DND-41 (cell line): ENCODE results near the gene GJB6.

ENCODE experiments used
- ATAC-seq: fragments of 200-7000 bp; cut with Tn5 transposase; 3 replicates; pipeline ENCODE4 v1.9.1; 2021; ENCODE audit warnings: low read depth; ENCODE audit not compliant: insufficient read depth
- DNase-seq: peaks from one replicate; pipeline ENCODE4 v3.0.0-alpha.2; 2020
- H2AFZ ChIP-seq: 2 replicates; pipeline ENCODE4 v1.6.0; 2012; ENCODE audit warnings: low read depth, low read length
- H3K27ac ChIP-seq: 2 replicates; pipeline ENCODE4 v1.5.1; 2012; ENCODE audit warnings: low read length, inconsistent platforms
- H3K27me3 ChIP-seq: fragments of 200-600 bp; sonication (generic); 2 replicates; pipeline ENCODE4 v1.6.0; 2012; ENCODE audit warnings: low read length, mild to moderate bottlenecking, inconsistent platforms; ENCODE audit not compliant: insufficient read depth, poor library complexity
- H3K36me3 ChIP-seq: 2 replicates; pipeline ENCODE4 v1.5.1; 2012; ENCODE audit warnings: low read length, inconsistent platforms; ENCODE audit not compliant: insufficient read depth
- H3K4me1 ChIP-seq: 2 replicates; pipeline ENCODE4 v1.5.1; 2012; ENCODE audit warnings: mild to moderate bottlenecking, low read length; ENCODE audit not compliant: insufficient read depth
- H3K4me2 ChIP-seq: 2 replicates; pipeline ENCODE4 v1.6.0; 2012; ENCODE audit warnings: mild to moderate bottlenecking, moderate library complexity, low read length, inconsistent platforms; ENCODE audit not compliant: insufficient read depth
- H3K4me3 ChIP-seq, 2 experiments: fragments of 200-600 bp in 1 of 2; shearing (Covaris generic) in 1 of 2; 2 replicates each; pipeline ENCODE4 v1.5.1; 2012 to 2016; ENCODE audit warnings: inconsistent platforms in 2 of 2, low read length in 2 of 2, mild to moderate bottlenecking in 2 of 2, low read depth in 1 of 2, moderate library complexity in 1 of 2
- H3K79me2 ChIP-seq: 2 replicates; pipeline ENCODE4 v1.6.0; 2012; ENCODE audit warnings: low read length, inconsistent platforms; ENCODE audit not compliant: insufficient read depth
- H3K9ac ChIP-seq: 2 replicates; pipeline ENCODE4 v1.6.0; 2012; ENCODE audit warnings: low read depth, mild to moderate bottlenecking, inconsistent platforms, low read length, moderate library complexity
- H3K9me3 ChIP-seq: 2 replicates; pipeline ENCODE4 v1.5.1; 2012; ENCODE audit warnings: low read length, moderate library complexity, mild to moderate bottlenecking, inconsistent platforms; ENCODE audit not compliant: insufficient read depth, severe bottlenecking
- H4K20me1 ChIP-seq: 2 replicates; pipeline ENCODE4 v1.6.0; 2012; ENCODE audit warnings: low read length; ENCODE audit not compliant: insufficient read depth
- CTCF ChIP-seq: IDR thresholded peaks from 2 replicates; pipeline ENCODE4 v1.5.1; 2012; ENCODE audit warnings: borderline replicate concordance, low read length, moderate library complexity, mild to moderate bottlenecking; ENCODE audit not compliant: poor library complexity, severe bottlenecking; ENCODE audit errors: extremely low read depth
- EZH2 ChIP-seq: IDR thresholded peaks from 3 replicates; pipeline ENCODE4 v1.6.1; 2012; ENCODE audit warnings: borderline replicate concordance, low read depth, mild to moderate bottlenecking, moderate library complexity, low read length, inconsistent platforms; ENCODE audit not compliant: severe bottlenecking

Gene GJB6

GRCh38 chr13:20272104-20272503 is 40.0 kb upstream of the GJB6 start:
- H3K9ac ChIP-seq, result no peak overlapping the region
- no peak for ATAC-seq
- TF ChIP-seq EZH2, result no peak
- TF ChIP-seq CTCF, result no peak

DNA sequence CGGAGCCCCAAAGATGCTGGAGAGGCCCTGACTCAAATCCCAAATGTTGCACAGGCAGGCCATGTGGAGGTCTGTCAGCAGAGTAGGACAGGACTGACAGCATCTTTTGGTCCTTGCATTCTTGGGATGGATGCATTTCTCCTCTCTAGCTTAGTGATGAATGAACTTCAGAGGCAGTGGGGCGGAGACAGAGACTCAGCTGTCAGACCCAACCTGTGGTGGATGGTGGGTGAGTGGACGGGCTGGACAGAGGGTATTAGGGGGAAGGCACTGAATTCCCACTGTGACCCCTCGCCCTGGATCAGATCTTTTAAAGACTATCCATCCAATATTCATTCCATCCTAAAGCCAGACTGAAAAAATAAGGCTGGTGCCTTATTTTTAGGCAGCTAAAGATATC is 39.3 kb upstream of the GJB6 start:
- Histone ChIP-seq H4K20me1 (no peaks in the 10 kb centered on the region), H3K9me3 (no peaks in the 10 kb centered on the region), H3K27me3 (no peaks in the 10 kb centered on the region), H3K9ac (no peak overlapping the region), H2AFZ (no peak overlapping the region), H3K36me3 (no peaks in the 10 kb centered on the region), H3K79me2 (no peaks in the 10 kb centered on the region), H3K27ac (no peak overlapping the region), H3K4me2 (no peak overlapping the region), H3K4me3 (no peak overlapping the region), H3K4me1 (no peaks in the 10 kb centered on the region)
- no peak for DNase-seq
- TF ChIP-seq EZH2 (no peak), CTCF (no peak)
- ATAC-seq, result no peak

More at GRCh38 chr13:20272104-20272503, 40.0 kb upstream of the GJB6 start:
- Histone ChIP-seq H3K4me2 (no peak overlapping the region), H3K9me3 (no peaks in the 10 kb centered on the region), H3K4me1 (no peaks in the 10 kb centered on the region), H4K20me1 (no peaks in the 10 kb centered on the region), H3K36me3 (no peaks in the 10 kb centered on the region), H3K27me3 (no peaks in the 10 kb centered on the region), H3K4me3 (no peak overlapping the region), H3K27ac (no peak overlapping the region), H3K79me2 (no peaks in the 10 kb centered on the region), H2AFZ (no peak overlapping the region)
- no peak for DNase-seq

DNA sequence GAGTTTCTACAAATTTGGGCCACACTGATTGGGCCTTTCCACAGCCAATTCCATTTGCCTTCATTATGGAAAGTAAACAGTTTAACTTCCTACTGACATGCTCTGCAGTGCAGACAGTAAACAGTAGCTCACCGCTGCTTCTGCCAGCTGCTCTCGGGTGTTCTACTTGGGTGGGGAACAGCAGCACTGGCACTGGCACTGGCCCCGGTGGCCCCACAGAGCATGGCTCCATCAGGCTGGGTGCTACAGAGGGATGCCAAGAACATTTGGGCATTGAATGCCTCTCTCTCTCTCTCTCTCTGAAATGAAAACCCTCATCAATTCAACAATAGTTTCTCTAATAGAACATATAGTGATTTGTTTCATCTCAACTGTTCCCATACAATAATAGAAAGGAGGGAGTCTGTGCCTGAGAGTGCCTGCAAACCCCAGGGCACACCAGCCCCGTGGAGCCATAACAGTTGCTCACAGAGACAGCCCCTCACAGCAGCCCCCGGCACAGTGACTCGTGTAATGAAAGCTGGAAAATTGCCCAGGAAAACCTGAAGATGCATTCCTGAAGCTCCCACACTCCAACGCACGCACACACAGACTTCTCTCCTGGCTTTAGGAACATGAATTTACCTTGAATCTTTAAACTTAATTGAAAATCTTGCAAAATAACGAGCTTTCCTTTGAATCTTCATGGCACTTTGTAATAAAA is 38.2 kb upstream of the GJB6 start:
- Histone ChIP-seq H3K4me3 (no peak overlapping the region), H3K36me3 (no peaks in the 10 kb centered on the region), H3K9me3 (no peaks in the 10 kb centered on the region), H3K9ac (no peak overlapping the region), H3K27me3 (no peaks in the 10 kb centered on the region), H3K4me1 (no peaks in the 10 kb centered on the region), H3K27ac (no peak overlapping the region), H2AFZ (no peak overlapping the region), H4K20me1 (no peaks in the 10 kb centered on the region), H3K4me2 (no peak overlapping the region), H3K79me2 (no peaks in the 10 kb centered on the region)
- ATAC-seq (no peak), DNase-seq (no peak)
- TF ChIP-seq CTCF, result no peak
- no peak for TF ChIP-seq EZH2
